ENCODE measurements around the gene SLK. TPM values are rescaled to one million over a fixed set of nuclear protein-coding genes. Genes with fewer than 3 reads are reported as not detected.

The SLK gene
- total RNA-seq, 1 donor from 2014 or later, result 30.2 TPM

- Mint-ChIP-seq H3K36me3 (no peaks in the 10 kb centered on the region), H3K9me3 (no peaks in the 10 kb centered on the region), H3K4me3 (no peak overlapping the region), H3K4me1 (no peaks in the 10 kb centered on the region), H3K27ac (no peak overlapping the region), H3K27me3 (ENCODE audit: low read depth) (peaks cover 3% of the 10 kb centered on the region)
- TF ChIP-seq, protein P1, sequence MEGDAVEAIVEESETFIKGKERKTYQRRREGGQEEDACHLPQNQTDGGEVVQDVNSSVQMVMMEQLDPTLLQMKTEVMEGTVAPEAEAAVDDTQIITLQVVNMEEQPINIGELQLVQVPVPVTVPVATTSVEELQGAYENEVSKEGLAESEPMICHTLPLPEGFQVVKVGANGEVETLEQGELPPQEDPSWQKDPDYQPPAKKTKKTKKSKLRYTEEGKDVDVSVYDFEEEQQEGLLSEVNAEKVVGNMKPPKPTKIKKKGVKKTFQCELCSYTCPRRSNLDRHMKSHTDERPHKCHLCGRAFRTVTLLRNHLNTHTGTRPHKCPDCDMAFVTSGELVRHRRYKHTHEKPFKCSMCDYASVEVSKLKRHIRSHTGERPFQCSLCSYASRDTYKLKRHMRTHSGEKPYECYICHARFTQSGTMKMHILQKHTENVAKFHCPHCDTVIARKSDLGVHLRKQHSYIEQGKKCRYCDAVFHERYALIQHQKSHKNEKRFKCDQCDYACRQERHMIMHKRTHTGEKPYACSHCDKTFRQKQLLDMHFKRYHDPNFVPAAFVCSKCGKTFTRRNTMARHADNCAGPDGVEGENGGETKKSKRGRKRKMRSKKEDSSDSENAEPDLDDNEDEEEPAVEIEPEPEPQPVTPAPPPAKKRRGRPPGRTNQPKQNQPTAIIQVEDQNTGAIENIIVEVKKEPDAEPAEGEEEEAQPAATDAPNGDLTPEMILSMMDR (IDR thresholded peaks at IDR 0.05; ENCODE audit: unreplicated experiment), result no peak
- no peak for DNase-seq (ENCODE audit: low spot score in 2 of 2, unreplicated experiment in 2 of 2)
Observed at GRCh38 chr10:104045151-104046089, 78.5 kb downstream of the SLK start.

DNA sequence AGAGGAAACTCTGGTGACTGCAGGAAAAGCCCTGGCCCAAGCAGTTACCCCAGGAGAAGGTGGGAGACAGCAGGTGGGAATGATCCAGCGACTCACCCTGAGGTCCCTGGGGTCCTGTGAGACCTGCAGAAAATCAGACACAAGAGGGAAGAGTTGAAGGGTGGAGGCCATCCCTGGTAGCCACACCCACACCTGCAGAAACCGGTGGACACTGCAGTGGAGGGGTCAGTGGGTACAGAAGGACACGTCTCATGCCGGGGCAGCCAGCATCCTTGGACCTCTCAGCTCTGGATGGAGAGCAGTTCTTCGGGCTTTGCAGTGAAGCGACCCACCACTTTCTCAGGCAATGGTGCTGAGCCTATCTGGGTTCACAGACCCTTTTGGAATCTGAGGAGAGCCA is 79.7 kb downstream of the SLK start:
- Mint-ChIP-seq H3K27ac (no peak overlapping the region), H3K9me3 (no peaks in the 10 kb centered on the region), H3K4me1 (no peaks in the 10 kb centered on the region), H3K27me3 (ENCODE audit: low read depth) (peaks cover 3% of the 10 kb centered on the region), H3K4me3 (no peak overlapping the region), H3K36me3 (no peaks in the 10 kb centered on the region)
- no peak for DNase-seq (ENCODE audit: low spot score in 2 of 2, unreplicated experiment in 2 of 2)
- TF ChIP-seq, protein P1 (IDR thresholded peaks at IDR 0.05; ENCODE audit: unreplicated experiment), result no peak

GRCh38 chr10:104049504-104050250 is 82.7 kb downstream of the SLK start:
- H3K9me3 Mint-ChIP-seq, result no peaks in the 10 kb centered on the region
- H3K4me1 Mint-ChIP-seq, result no peaks in the 10 kb centered on the region
- H3K27ac Mint-ChIP-seq, result no peak overlapping the region
- no peak overlapping the region for H3K4me3 Mint-ChIP-seq
- H3K27me3 Mint-ChIP-seq (ENCODE audit: low read depth), result no peaks in the 10 kb centered on the region
- no peaks in the 10 kb centered on the region for H3K36me3 Mint-ChIP-seq
- DNase-seq (ENCODE audit: low spot score in 2 of 2, unreplicated experiment in 2 of 2), result no peak
- TF ChIP-seq, protein P1 (IDR thresholded peaks at IDR 0.05; ENCODE audit: unreplicated experiment), result no peak

- H3K4me3 Mint-ChIP-seq, result no peak overlapping the region
- TF ChIP-seq, protein P1 (IDR thresholded peaks at IDR 0.05; ENCODE audit: unreplicated experiment), result no peak
Observed at GRCh38 chr10:104052431-104052830, 85.5 kb downstream of the SLK start.

DNA sequence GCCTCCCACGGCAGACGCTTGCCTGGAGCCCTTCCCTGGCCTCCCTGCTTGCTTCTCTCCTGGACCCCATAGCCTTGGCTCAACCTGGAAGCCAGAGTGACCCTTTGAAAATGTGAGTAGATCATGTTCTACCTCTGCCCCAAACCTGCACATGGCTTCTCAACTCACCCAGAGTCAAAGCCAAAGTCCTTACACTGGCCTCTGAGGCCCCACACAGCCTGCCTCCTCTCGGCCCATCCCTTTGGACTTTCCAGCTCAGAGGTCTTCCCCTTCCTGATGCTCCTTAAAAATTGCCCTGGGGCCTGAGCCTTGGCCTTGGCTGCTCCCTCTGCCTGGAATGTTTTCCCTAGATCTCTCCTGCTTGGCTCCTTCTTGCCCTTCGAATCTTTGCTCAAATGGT is 86.3 kb downstream of the SLK start:
- Mint-ChIP-seq H3K4me3 (no peak overlapping the region), H3K4me1 (no peaks in the 10 kb centered on the region), H3K9me3 (no peaks in the 10 kb centered on the region), H3K27me3 (ENCODE audit: low read depth) (no peaks in the 10 kb centered on the region), H3K36me3 (no peaks in the 10 kb centered on the region), H3K27ac (no peak overlapping the region)
- TF ChIP-seq, protein P1 (IDR thresholded peaks at IDR 0.05; ENCODE audit: unreplicated experiment), result no peak
- DNase-seq (ENCODE audit: low spot score in 2 of 2, unreplicated experiment in 2 of 2), result no peak

More at GRCh38 chr10:104052431-104052830, 85.5 kb downstream of the SLK start:
- Mint-ChIP-seq H3K27ac (no peak overlapping the region), H3K4me1 (no peaks in the 10 kb centered on the region), H3K27me3 (ENCODE audit: low read depth) (no peaks in the 10 kb centered on the region), H3K36me3 (no peaks in the 10 kb centered on the region), H3K9me3 (no peaks in the 10 kb centered on the region)
- DNase-seq (ENCODE audit: low spot score in 2 of 2, unreplicated experiment in 2 of 2), result no peak

Data from mesothelial cell of epicardium (in vitro differentiated cells).